ENCODE measurements around the gene PDE4D.

- TF ChIP-seq TAF1 (IDR thresholded peaks at IDR 0.05; ENCODE audit: borderline replicate concordance, insufficient read depth, low read length) (no peak), POLR2AphosphoS5 (IDR thresholded peaks at IDR 0.05; ENCODE audit: low read depth, low read length) (no peak), SIN3A (IDR thresholded peaks at IDR 0.05; ENCODE audit: borderline replicate concordance, insufficient read depth, low read length) (no peak)
- TF ChIP-seq, protein P1, sequence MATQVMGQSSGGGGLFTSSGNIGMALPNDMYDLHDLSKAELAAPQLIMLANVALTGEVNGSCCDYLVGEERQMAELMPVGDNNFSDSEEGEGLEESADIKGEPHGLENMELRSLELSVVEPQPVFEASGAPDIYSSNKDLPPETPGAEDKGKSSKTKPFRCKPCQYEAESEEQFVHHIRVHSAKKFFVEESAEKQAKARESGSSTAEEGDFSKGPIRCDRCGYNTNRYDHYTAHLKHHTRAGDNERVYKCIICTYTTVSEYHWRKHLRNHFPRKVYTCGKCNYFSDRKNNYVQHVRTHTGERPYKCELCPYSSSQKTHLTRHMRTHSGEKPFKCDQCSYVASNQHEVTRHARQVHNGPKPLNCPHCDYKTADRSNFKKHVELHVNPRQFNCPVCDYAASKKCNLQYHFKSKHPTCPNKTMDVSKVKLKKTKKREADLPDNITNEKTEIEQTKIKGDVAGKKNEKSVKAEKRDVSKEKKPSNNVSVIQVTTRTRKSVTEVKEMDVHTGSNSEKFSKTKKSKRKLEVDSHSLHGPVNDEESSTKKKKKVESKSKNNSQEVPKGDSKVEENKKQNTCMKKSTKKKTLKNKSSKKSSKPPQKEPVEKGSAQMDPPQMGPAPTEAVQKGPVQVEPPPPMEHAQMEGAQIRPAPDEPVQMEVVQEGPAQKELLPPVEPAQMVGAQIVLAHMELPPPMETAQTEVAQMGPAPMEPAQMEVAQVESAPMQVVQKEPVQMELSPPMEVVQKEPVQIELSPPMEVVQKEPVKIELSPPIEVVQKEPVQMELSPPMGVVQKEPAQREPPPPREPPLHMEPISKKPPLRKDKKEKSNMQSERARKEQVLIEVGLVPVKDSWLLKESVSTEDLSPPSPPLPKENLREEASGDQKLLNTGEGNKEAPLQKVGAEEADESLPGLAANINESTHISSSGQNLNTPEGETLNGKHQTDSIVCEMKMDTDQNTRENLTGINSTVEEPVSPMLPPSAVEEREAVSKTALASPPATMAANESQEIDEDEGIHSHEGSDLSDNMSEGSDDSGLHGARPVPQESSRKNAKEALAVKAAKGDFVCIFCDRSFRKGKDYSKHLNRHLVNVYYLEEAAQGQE (IDR thresholded peaks at IDR 0.05; ENCODE audit: insufficient read depth in 1 of 2, low read depth in 2 of 2, low read length in 2 of 2) = no peak
Observed at GRCh38 chr5:59772206-59772605, 121.3 kb downstream of the PDE4D start.
